Bone marrow (tissue), 2 donors: Measurements from ENCODE around the gene LMAN2.

ENCODE experiments used
- DNase-seq, 2 donors: peaks; one replicate each; lab custom pipeline; 2025; lab: John Stamatoyannopoulos, UW

Gene LMAN2, protein sequence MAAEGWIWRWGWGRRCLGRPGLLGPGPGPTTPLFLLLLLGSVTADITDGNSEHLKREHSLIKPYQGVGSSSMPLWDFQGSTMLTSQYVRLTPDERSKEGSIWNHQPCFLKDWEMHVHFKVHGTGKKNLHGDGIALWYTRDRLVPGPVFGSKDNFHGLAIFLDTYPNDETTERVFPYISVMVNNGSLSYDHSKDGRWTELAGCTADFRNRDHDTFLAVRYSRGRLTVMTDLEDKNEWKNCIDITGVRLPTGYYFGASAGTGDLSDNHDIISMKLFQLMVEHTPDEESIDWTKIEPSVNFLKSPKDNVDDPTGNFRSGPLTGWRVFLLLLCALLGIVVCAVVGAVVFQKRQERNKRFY

DNA sequence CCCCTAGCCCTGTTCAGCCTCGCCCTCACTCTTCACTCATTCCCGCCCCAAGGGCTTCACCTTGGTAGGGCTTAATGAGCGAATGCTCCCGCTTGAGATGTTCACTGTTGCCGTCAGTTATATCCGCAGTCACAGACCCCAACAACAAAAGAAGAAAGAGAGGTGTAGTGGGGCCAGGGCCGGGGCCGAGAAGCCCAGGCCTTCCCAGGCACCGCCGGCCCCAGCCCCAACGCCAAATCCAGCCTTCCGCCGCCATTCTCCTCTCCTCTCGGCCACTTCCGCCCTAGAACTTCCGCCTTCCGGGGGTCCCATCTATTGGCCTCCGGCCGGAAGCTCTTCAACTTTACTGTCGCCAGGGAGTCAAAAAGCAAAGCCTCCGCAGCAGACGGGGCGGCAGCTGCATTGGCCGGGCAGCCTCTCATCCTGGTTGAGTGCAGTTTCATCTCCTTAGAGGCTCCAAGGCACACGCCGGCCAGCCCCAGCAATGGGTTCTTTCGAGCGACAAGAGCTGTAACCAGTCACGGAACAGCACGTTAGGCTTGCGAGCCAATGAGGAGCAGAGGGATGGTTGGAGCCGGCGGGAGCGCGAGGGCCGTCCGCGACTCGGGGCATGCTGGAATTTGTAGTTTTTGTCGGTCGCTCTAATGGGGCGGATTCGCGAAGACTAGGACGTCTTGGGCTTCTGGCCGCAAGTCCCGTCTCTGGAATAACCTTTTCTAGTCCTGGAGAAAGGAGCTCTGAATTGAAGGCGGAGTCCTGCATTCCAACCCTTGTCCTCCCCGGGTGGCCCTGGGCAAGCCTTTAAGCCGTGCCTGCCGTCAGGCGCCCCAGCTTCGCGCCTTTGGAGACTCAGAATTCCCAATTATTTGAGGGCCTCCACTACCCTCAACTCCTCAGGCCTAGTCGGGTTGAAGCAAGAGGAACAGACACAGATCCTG, at the start of gene LMAN2:
LMAN2 (minus strand) TSS at position 277 of the 938 bp plus-strand sequence; CDS start at position 256, 21 bp downstream.
- peak; percentile 91 to 96 for DNase-seq

DNA sequence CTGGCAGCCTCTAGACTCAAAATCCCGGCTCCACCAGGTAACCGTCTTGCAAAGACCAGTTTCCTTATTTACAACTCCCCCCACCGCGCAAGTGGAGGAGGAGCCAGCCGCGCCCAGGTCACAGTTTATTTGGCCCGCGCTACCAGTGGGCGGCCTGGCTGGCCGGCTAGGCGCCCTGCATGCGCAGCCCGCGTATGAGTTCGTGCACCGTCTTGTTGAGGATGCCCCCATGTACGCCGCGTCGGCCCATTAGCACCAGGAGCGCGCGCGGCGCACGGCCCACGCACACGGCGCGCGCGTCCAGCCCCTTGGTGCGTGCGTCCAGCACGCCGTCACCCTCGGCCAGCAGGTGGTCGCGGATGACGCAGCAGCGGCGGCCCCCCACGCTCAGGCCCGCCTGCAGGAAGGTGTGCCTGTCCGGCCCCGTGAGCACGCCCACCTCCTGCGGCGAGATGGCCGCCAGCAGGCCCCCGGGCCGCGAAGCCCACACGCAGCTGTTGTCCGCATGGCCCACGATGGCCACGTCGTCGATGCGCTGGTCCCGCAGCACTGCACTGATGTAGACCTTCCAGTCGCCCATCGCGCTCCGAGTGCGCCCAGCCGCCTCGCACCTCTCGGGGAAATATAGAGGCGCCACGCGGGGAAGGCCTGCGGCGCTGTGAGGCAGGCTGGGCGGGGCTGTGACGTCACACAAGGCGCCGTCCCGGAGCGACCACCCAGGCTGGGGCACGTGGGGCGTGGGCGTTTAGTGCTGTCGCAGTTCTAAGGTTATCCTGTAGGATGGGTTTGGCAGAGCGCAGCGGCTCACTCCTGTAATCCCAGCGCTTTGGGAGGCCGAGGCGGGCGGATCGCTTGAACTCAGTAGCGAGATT, 48.8 kb upstream of the LMAN2 start, which contains the start of gene PFN3:
PFN3 (minus strand) TSS at position 665 of the 872 bp plus-strand sequence; CDS start at position 580, 85 bp downstream.
- DNase-seq: no peak

DNA sequence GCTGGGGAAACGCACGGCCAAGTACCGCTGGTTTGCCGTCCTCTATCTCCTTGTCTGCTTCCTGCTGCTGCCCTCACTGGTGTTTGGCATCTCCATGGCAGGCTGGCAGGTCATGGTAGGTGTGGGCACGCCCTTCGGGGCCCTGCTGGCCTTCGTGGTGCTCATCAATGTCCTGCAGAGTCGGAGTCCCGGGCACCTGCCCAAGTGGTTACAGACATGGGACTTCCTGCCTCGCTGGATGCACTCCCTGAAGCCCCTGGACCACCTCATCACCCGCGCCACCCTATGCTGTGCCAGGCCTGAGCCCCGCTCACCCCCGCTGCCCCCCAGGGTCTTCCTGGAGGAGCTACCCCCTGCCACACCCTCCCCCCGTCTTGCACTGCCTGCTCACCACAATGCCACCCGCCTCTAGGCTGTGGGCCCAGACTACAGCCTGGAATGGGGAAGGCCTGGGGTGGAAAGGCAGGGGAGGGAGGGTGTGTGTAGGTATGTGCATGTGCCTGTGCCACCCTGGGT, 46.5 kb upstream of the LMAN2 start:
- DNase-seq: no peak

GRCh38 chr5:177396807-177397206, 45.3 kb upstream of the LMAN2 start:
- DNase-seq: no peak

GRCh38 chr5:177396078-177396477, 44.6 kb upstream of the LMAN2 start:
- DNase-seq: no peak

DNA sequence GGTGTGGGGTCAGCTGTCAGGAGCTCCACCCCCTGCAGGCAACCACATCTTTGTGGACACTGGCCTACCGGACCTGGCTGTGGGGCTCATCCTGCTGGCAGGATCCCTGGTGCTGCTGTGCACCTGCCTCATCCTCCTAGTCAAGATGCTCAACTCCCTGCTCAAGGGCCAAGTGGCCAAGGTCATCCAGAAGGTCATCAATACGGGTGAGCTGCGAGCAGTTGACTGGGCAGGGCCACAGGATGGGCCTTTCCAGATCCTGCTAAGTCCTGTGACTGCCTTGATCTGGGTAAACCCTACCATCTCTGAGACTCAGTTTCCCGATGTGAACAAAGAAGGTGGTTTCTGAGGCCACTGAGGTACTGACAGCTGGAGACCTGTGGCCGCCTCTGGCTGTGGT, 42.5 kb upstream of the LMAN2 start:
- DNase-seq: no peak

- peak in 1 of 2 donors; percentile 61 for DNase-seq
These were observed 41.8 kb upstream of the LMAN2 start for GRCh38 chr5:177393206-177393765.

GRCh38 chr5:177392765-177393164, 41.3 kb upstream of the LMAN2 start:
- DNase-seq: no peak

DNA sequence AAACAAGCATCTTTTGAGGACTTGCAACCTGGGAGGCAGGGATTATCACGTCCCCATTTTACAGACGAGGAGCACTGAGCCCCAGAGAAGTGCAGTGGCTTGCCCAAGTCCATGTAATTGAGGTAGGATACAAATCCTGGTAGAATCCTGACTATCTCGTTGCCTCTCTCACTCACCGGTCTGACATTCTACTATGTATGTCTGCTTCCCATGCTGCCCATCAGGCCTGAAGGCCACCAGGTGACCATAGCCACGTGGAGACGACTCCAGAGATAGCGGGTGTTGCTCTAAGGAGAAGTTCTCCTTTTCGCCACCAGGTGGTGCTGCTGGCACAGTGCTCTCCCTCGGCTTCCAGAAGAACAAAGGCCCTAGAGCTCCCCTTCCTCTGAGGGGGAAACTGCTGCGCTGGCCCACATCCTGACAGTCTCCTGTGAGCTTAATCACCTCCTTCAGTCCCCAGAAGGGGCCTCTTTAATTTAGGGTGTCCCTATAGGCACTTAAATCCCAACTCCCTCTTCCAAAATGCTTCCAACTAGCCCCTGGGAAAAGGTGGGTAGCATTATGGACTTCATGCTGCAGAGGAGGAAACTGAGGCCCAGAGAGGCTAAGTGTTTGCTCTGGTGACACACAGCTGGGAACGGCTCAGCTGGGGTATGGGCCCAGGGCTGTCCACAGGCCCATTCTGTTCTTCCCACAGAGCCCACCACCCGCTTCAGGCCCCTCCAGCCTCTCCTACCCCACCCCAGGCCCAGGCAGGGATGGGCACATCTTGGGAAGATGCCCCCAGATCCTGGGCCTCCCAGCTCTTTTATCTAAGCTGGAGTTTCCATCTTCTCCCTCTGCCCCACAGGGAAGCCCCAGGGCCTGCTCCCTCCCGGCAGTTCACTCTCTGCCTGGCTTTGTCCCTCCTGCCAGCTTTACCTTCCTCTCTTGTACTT, 39.2 kb upstream of the LMAN2 start:
- DNase-seq: peak; percentile 50 to 87

GRCh38 chr5:177389241-177390169, 38.0 kb upstream of the LMAN2 start:
- peak; percentile 10 to 38 for DNase-seq

GRCh38 chr5:177388521-177389052, 37.1 kb upstream of the LMAN2 start:
- no peak for DNase-seq

- DNase-seq: no peak
These were observed 35.9 kb upstream of the LMAN2 start for GRCh38 chr5:177387405-177387804.

DNA sequence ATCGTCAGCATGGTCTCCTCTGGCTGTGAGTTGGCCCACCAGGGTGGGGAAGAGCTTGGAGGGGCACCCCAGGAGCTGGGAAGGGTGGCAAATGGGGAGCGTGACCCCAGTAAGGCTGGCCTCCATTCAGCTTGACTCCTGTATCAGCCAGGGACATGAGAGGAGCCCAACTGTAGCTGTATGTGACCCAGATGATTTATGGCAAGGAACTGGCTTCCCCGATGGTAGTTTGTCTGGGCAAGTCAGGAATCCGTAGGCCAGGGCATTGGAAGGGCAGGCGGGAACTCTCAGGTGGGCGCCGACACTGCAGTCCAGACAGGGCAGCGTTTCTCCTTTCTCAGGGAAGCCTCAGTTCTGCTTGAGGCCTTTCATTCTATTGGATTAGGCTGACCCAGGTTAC, 35.1 kb upstream of the LMAN2 start:
- no peak for DNase-seq

DNA sequence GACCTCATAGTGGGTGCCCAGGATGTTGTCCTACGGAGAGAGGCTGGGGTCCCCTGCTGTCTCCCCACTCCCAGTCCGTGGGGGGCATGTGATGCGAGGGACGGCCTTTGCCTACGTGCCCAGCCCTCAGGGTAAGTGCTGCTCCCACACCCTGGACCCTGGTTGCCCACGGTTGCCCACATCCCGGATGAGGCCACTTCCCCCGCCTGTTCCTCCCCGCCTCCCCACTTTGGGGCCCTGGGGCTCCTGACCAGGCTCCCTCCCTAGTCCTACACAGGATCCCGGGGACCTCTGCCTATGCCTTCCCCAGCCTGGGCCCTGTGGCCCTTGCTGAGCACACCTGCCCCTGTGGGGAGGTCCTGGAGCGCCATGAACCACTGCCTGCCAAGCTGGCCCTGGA, 34.3 kb upstream of the LMAN2 start:
- DNase-seq: no peak

DNA sequence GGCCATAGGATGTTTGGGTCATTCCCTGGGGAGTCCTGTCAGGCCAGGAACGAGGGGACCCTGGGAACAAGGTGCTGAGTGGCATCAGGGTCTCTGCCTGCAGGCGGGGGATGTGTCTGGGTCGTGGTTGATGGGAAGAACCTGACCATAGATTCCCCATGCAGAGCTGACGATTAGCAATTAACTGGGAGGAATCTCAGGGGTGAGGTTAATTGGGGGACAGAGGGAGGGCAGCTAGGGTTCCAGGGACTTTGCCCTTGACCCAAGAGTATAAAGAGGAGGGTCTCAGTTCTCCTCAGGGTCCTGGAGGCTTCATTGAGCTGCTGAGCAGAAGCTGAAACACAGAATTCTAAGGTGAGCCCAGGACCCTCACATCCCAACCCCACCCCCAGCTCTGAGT, 32.7 kb upstream of the LMAN2 start, which contains the start of gene SLC34A1:
SLC34A1 (plus strand) TSS at position 301 of the 400 bp plus-strand sequence. CDS start 1,308 bp downstream, outside the sequence.
- no peak for DNase-seq

DNA sequence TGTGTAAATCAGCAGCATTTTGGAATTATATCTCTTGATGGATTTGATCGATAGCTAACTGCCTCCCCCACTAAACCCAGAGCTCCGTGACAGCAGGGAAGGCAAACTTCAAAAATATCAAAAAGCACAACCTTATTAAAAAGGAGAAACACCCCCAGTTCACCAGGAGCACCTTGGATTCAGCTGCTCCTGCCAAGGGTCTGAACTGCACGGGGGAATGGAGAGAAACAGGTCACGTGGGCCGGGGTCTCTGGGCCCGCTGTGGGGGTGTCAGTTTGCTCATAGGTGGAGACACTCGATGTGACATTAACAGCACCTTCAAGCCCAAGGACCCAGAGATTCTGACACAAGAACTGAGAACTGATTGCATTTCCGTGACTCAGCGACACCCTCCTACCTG, 31.7 kb upstream of the LMAN2 start:
- no peak for DNase-seq

- DNase-seq: peak in 1 of 2 donors; percentile 42
These were observed 31.1 kb upstream of the LMAN2 start for GRCh38 chr5:177382423-177383029.

DNA sequence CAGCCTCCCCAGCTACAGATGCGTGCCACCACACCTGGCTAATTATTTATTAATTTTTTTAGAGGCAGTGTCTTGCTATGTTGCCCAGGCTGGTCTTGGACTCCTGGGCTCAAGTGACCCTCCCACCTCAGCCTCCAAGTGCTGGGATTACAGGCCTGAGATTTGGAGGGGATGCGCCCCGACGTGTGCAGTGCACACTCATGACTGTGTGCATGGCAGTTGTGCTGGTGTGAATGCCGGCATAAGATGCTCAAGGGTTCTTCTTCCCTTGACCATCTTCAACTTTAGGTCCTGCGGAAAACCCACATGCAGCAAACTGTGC, 29.3 kb upstream of the LMAN2 start:
- DNase-seq: no peak
